ENCODE measurements around the gene AKAP12.

AKAP12 gene

GRCh38 chr6:151241853-151242252 lies 2.1 kb downstream of the AKAP12 start:
- no peaks in the 10 kb centered on the region for H3K27me3 ChIP-seq (ENCODE audit: insufficient read depth, low read length, poor library complexity)
- no peaks in the 10 kb centered on the region for H3K79me2 ChIP-seq (ENCODE audit: insufficient read depth, low read length)
- ATAC-seq (ENCODE audit: insufficient read depth, low read depth), result no peak
- H3K36me3 ChIP-seq (ENCODE audit: insufficient read depth, low read length), result no peaks in the 10 kb centered on the region
- no peak for DNase-seq
- no peak overlapping the region for H3K9ac ChIP-seq (ENCODE audit: low read depth, low read length)
- H3K9me3 ChIP-seq (ENCODE audit: insufficient read depth, low read length, severe bottlenecking), result no peaks in the 10 kb centered on the region
- H4K20me1 ChIP-seq (ENCODE audit: insufficient read depth, low read length), result no peaks in the 10 kb centered on the region
- H2AFZ ChIP-seq (ENCODE audit: low read depth, low read length), result no peak overlapping the region
- H3K4me3 ChIP-seq (ENCODE audit: low read depth in 1 of 2, low read length in 2 of 2), result no peak overlapping the region
- H3K4me2 ChIP-seq (ENCODE audit: insufficient read depth, low read length), result no peak overlapping the region
- no peak overlapping the region for H3K27ac ChIP-seq (ENCODE audit: low read length)
- peaks cover 15% of the 10 kb centered on the region for H3K4me1 ChIP-seq (ENCODE audit: insufficient read depth, low read length)
- TF ChIP-seq EZH2 (IDR thresholded peaks at IDR 0.05; ENCODE audit: borderline replicate concordance, low read depth, low read length, severe bottlenecking) (no peak), CTCF (IDR thresholded peaks at IDR 0.05; ENCODE audit: borderline replicate concordance, extremely low read depth, low read length, poor library complexity, severe bottlenecking) (no peak)

GRCh38 chr6:151242420-151242861 lies 2.7 kb downstream of the AKAP12 start:
- Histone ChIP-seq H3K4me1 (ENCODE audit: insufficient read depth, low read length) (peaks cover 10% of the 10 kb centered on the region), H3K9ac (ENCODE audit: low read depth, low read length) (no peak overlapping the region), H3K36me3 (ENCODE audit: insufficient read depth, low read length) (no peaks in the 10 kb centered on the region), H3K79me2 (ENCODE audit: insufficient read depth, low read length) (no peaks in the 10 kb centered on the region), H3K27ac (ENCODE audit: low read length) (no peak overlapping the region), H3K9me3 (ENCODE audit: insufficient read depth, low read length, severe bottlenecking) (no peaks in the 10 kb centered on the region), H4K20me1 (ENCODE audit: insufficient read depth, low read length) (no peaks in the 10 kb centered on the region), H3K4me2 (ENCODE audit: insufficient read depth, low read length) (no peak overlapping the region), H2AFZ (ENCODE audit: low read depth, low read length) (no peak overlapping the region), H3K4me3 (ENCODE audit: low read depth in 1 of 2, low read length in 2 of 2) (no peak overlapping the region), H3K27me3 (ENCODE audit: insufficient read depth, low read length, poor library complexity) (no peaks in the 10 kb centered on the region)
- ATAC-seq (ENCODE audit: insufficient read depth, low read depth) (no peak), DNase-seq (no peak)
- TF ChIP-seq CTCF (IDR thresholded peaks at IDR 0.05; ENCODE audit: borderline replicate concordance, extremely low read depth, low read length, poor library complexity, severe bottlenecking), result no peak
- TF ChIP-seq EZH2 (IDR thresholded peaks at IDR 0.05; ENCODE audit: borderline replicate concordance, low read depth, low read length, severe bottlenecking), result no peak

- Histone ChIP-seq H3K4me1 (ENCODE audit: insufficient read depth, low read length) (no peaks in the 10 kb centered on the region), H3K27ac (ENCODE audit: low read length) (no peak overlapping the region), H3K4me3 (ENCODE audit: low read depth in 1 of 2, low read length in 2 of 2) (no peak overlapping the region), H3K9me3 (ENCODE audit: insufficient read depth, low read length, severe bottlenecking) (no peaks in the 10 kb centered on the region), H2AFZ (ENCODE audit: low read depth, low read length) (no peak overlapping the region), H3K9ac (ENCODE audit: low read depth, low read length) (no peak overlapping the region), H3K4me2 (ENCODE audit: insufficient read depth, low read length) (no peak overlapping the region), H4K20me1 (ENCODE audit: insufficient read depth, low read length) (no peaks in the 10 kb centered on the region), H3K79me2 (ENCODE audit: insufficient read depth, low read length) (no peaks in the 10 kb centered on the region), H3K27me3 (ENCODE audit: insufficient read depth, low read length, poor library complexity) (no peaks in the 10 kb centered on the region), H3K36me3 (ENCODE audit: insufficient read depth, low read length) (no peaks in the 10 kb centered on the region)
- TF ChIP-seq EZH2 (IDR thresholded peaks at IDR 0.05; ENCODE audit: borderline replicate concordance, low read depth, low read length, severe bottlenecking) (no peak), CTCF (IDR thresholded peaks at IDR 0.05; ENCODE audit: borderline replicate concordance, extremely low read depth, low read length, poor library complexity, severe bottlenecking) (no peak)
- DNase-seq (no peak), ATAC-seq (ENCODE audit: insufficient read depth, low read depth) (no peak)
Measured at GRCh38 chr6:151243481-151243880, 3.7 kb downstream of the AKAP12 start.

- Histone ChIP-seq H3K4me3 (ENCODE audit: low read depth in 1 of 2, low read length in 2 of 2) (no peak overlapping the region), H3K79me2 (ENCODE audit: insufficient read depth, low read length) (no peaks in the 10 kb centered on the region), H3K9me3 (ENCODE audit: insufficient read depth, low read length, severe bottlenecking) (no peaks in the 10 kb centered on the region), H3K4me1 (ENCODE audit: insufficient read depth, low read length) (no peaks in the 10 kb centered on the region), H3K27ac (ENCODE audit: low read length) (no peak overlapping the region), H3K36me3 (ENCODE audit: insufficient read depth, low read length) (no peaks in the 10 kb centered on the region), H3K27me3 (ENCODE audit: insufficient read depth, low read length, poor library complexity) (no peaks in the 10 kb centered on the region), H3K4me2 (ENCODE audit: insufficient read depth, low read length) (no peak overlapping the region), H4K20me1 (ENCODE audit: insufficient read depth, low read length) (no peaks in the 10 kb centered on the region), H3K9ac (ENCODE audit: low read depth, low read length) (no peak overlapping the region), H2AFZ (ENCODE audit: low read depth, low read length) (no peak overlapping the region)
- no peak for DNase-seq
- TF ChIP-seq EZH2 (IDR thresholded peaks at IDR 0.05; ENCODE audit: borderline replicate concordance, low read depth, low read length, severe bottlenecking) (no peak), CTCF (IDR thresholded peaks at IDR 0.05; ENCODE audit: borderline replicate concordance, extremely low read depth, low read length, poor library complexity, severe bottlenecking) (no peak)
- ATAC-seq (ENCODE audit: insufficient read depth, low read depth), result no peak
Measured at GRCh38 chr6:151247490-151247889, 7.7 kb downstream of the AKAP12 start.
